CD4-positive, alpha-beta memory T cell (primary cell): ENCODE data around the gene ZNF428. TPM values are rescaled to one million over a fixed set of nuclear protein-coding genes. Genes with fewer than 3 reads are reported as not detected.
A peak's percentile ranks its signal among the peaks of the same experiment; 100 is the strongest.

Experiments used
- CTCF ChIA-PET: fragments of 350-600 bp; sonication (Branson Sonifier 250); formaldehyde crosslinking; loops from one replicate; lab custom pipeline; 2021; ENCODE audit warnings: inconsistent platforms; ENCODE audit not compliant: partially characterized antibody; lab: Charles Lee
- POLR2A ChIA-PET: fragments of 350-600 bp; sonication (Branson Sonifier 250); formaldehyde crosslinking; loops from one replicate; lab custom pipeline; 2021; ENCODE audit not compliant: partially characterized antibody; lab: Charles Lee
- DNase-seq, 5 donors: peaks; one replicate each; pipeline versions ENCODE4 v3.0.0 to v3.0.0-alpha.2; 2020 to 2022; ENCODE audit warnings: mixed read lengths in 1 of 5
- H3K27ac ChIP-seq: one replicate; pipeline ENCODE4 v1.7.0; 2013; ENCODE audit warnings: low read depth, low read length
- H3K27me3 ChIP-seq: 2 replicates; pipeline ENCODE4 v1.7.0; 2013; ENCODE audit warnings: mild to moderate bottlenecking, low read length, moderate library complexity; ENCODE audit not compliant: insufficient read depth
- H3K36me3 ChIP-seq: 2 replicates; pipeline ENCODE4 v1.7.0; 2013; ENCODE audit warnings: mild to moderate bottlenecking, low read length, moderate library complexity; ENCODE audit not compliant: insufficient read depth
- H3K4me1 ChIP-seq: 2 replicates; pipeline ENCODE4 v1.7.0; 2013; ENCODE audit warnings: mild to moderate bottlenecking, low read length, moderate library complexity; ENCODE audit not compliant: insufficient read depth
- H3K4me3 ChIP-seq, 2 donors: one replicate each; pipeline ENCODE4 v1.7.0; 2013; ENCODE audit warnings: low read length in 2 of 2, mild to moderate bottlenecking in 1 of 2
- H3K9me3 ChIP-seq, 2 donors: one replicate each; pipeline ENCODE4 v1.7.0; 2013; ENCODE audit warnings: low read length in 2 of 2, control low read depth in 1 of 2; ENCODE audit not compliant: control insufficient read depth in 1 of 2
- H3K27ac Mint-ChIP-seq, 7 donors: one replicate each; pipeline ENCODE4 v1.8.0; 2020 to 2021; ENCODE audit warnings: mixed read lengths in 7 of 7, mild to moderate bottlenecking in 6 of 7, inconsistent platforms in 3 of 7, moderate library complexity in 3 of 7
- H3K27me3 Mint-ChIP-seq, 2 donors: one replicate each; pipeline ENCODE4 v1.8.0; 2020 to 2021; ENCODE audit warnings: mixed read lengths in 2 of 2
- H3K36me3 Mint-ChIP-seq, 2 donors: one replicate each; pipeline ENCODE4 v1.8.0; 2020 to 2021; ENCODE audit warnings: mixed read lengths in 2 of 2, inconsistent platforms in 1 of 2, mild to moderate bottlenecking in 1 of 2
- H3K4me1 Mint-ChIP-seq, 4 donors: one replicate each; pipeline ENCODE4 v1.8.0; 2020 to 2021; ENCODE audit warnings: mixed read lengths in 4 of 4, mild to moderate bottlenecking in 1 of 4
- H3K4me3 Mint-ChIP-seq, 8 donors: one replicate each; pipeline ENCODE4 v1.8.0; 2020 to 2021; ENCODE audit warnings: mixed read lengths in 8 of 8, mild to moderate bottlenecking in 7 of 8, moderate library complexity in 6 of 8, inconsistent platforms in 3 of 8
- H3K9me3 Mint-ChIP-seq, 8 donors: one replicate each; pipeline ENCODE4 v1.8.0; 2020 to 2021; ENCODE audit warnings: mixed read lengths in 8 of 8, mild to moderate bottlenecking in 5 of 8, inconsistent platforms in 3 of 8, moderate library complexity in 1 of 8
- intact Hi-C: fragments of 100-400 bp; cut with micrococcal nuclease; formaldehyde crosslinking; loops from one replicate; pipeline ENCODE4 v1.15.1; 2023
- polyA plus RNA-seq, 2 donors: library from polyadenylated mRNA; unstranded; fragments of 300-500 nt; fragmentation: Illumina TruSeq; gene quantifications; one replicate each; pipeline ENCODE4 v1.2.3, GENCODE V29; 2021
- total RNA-seq, 2 experiments: library from RNA; stranded (reverse); gene quantifications; one replicate each; pipeline ENCODE4 v1.2.3, GENCODE V29; 2021

The ZNF428 gene
- total and polyA plus RNA-seq, 4 experiments from 2014 or later = 13.9 to 28.2 (median 23.8) TPM

DNA sequence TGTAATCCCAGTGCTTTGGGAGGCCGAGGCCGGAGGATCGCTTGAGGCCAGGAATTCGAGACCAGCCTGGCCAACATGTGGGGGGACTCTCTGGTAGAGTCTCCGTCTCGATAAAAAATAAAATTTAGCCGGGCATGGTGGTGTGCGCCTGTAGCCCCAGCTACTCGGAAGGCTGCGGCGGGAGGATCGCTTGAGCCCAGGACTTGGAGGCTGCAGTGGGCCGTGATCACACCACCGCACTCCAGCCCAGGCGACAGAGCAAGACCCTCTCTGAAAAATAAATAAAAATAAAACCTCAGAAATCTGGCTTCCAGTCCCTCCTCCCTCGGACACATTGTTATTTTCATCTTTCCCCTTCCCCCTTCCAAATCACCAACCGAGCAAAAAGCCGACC lies 23.8 kb downstream of the ZNF428 start:
- no peaks in the 10 kb centered on the region for H3K9me3 Mint-ChIP-seq
- H3K4me3 Mint-ChIP-seq = peak overlapping the region; percentile 93 to 98 (median 95)
- no peaks in the 10 kb centered on the region for H3K27me3 Mint-ChIP-seq
- peak overlapping the region; percentile 100 for H3K27ac Mint-ChIP-seq
- H3K27ac ChIP-seq = peak overlapping the region; percentile 93
- no peaks in the 10 kb centered on the region for H3K27me3 ChIP-seq
- peaks cover 26% of the 10 kb centered on the region for H3K36me3 ChIP-seq
- POLR2A ChIA-PET = interaction anchor here (1.1 to 5.1 kb wide), 20 partner anchors 10 to 1376 kb away, joined by 3 to 61 read pairs (median 6); partner anchors contain the start of genes PHLDB3, PINLYP, PLAUR and XRCC1
- no peaks in the 10 kb centered on the region for H3K9me3 ChIP-seq
- DNase-seq = no peak
- intact Hi-C loops = loop anchor here (2.0 to 5.0 kb wide), 3 partner anchors 69 to 157 kb away; partner anchors contain the start of gene ETHE1
- CTCF ChIA-PET = interaction anchor here (0.9 to 7.2 kb wide), 16 partner anchors 11 to 214 kb away, joined by 3 to 245 read pairs (median 16); partner anchors contain the start of genes PINLYP and XRCC1
- peaks cover 4 to 43% of the 10 kb centered on the region in 2 donors for H3K36me3 Mint-ChIP-seq
- peak overlapping the region; percentile 50 to 98 for H3K4me3 ChIP-seq
- peaks cover 26% of the 10 kb centered on the region for H3K4me1 ChIP-seq
- peaks cover 24 to 50% (median 37%) of the 10 kb centered on the region in 4 donors for H3K4me1 Mint-ChIP-seq

DNA sequence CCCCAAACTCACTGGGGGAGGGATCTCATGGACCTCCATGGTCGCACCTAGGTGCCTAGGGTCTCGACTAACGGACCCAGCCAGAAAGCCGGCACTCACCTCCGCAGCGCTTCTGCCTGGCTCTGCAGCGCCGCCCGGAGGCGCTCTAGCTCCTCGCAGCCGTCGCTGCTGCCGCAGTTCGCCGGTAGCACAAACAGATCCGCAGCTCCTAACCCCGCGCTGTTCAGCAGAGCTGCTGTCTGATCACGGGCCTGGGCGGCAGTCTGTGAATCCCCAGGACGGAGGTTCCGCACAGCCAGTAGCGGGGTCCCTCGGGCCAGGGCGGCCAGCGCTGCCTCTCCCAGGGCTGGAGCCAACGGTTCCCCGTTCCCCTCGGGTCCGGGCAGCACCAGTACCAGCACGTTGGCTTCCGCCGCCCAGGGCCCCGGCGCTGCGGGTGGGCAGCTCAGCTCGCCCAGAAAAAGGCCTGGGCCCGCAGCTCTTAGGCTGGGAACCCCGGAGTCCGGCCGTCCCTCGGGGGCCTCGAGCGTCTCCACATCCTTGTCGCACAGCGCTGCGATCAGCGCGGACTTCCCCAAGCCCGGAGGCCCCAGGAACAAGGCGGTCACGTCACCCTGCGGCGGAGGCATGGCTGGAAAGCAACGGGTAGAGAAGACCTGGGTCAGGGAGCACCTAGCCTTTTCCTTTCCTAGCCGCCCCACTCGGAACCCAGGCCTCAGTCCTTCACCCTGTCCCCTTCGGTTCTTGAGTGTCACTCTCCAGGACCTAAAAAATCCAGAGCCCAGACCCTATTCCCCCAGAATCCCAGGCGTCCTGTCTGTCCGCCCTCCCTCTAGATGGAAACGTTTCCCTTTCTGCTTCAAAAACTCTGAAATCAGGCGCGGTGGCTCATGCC lies 24.5 kb downstream of the ZNF428 start:
- H3K4me1 Mint-ChIP-seq = peaks cover 24 to 53% (median 37%) of the 10 kb centered on the region in 4 donors

DNA sequence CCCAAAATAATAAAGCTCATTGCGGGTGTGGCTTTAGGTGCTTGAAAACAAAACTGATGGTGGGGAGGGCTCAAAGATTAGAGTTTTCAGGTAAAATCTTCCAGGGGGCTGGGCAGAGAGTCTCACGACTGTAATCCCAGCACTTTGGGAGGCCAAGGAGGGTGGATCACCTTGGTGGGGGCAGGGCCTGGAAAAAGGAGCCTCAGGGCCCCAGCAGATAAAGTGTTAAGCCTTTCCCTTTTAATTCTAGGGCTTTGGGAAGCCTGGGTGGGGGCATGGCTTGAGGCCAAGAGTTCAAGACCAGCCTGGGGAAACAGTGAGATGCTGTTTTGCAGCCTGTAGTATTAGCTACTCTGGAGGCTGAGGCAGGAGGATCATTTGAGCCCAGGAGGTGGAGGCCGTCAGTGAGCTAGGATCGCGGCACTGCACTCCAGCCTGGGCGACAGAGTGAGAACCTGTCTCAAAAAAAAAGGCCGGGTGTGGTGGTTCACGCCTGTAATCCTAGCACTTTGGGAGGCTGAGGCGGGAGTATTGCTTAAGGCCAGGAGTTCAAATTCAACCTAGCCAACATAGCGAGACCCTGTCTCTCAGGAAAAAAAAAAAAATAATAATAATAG lies 25.2 kb downstream of the ZNF428 start:
- Mint-ChIP-seq H3K27ac (peak overlapping the region; percentile 22 to 100 (median 96)), H3K36me3 (peaks cover 7 to 36% of the 10 kb centered on the region in 2 donors), H3K9me3 (no peaks in the 10 kb centered on the region), H3K4me3 (peak overlapping the region in 7 of 8 donors; percentile 27 to 98 (median 94)), H3K4me1 (peaks cover 27 to 58% (median 42%) of the 10 kb centered on the region in 4 donors), H3K27me3 (no peaks in the 10 kb centered on the region)
- H3K27ac ChIP-seq = peak overlapping the region; percentile 93
- H3K4me3 ChIP-seq = no peak overlapping the region
- peaks cover 26% of the 10 kb centered on the region for H3K4me1 ChIP-seq
- no peaks in the 10 kb centered on the region for H3K9me3 ChIP-seq
- no peak for DNase-seq
- peaks cover 14% of the 10 kb centered on the region for H3K36me3 ChIP-seq
- ChIA-PET POLR2A (interaction anchor here (0.9 to 5.1 kb wide), 19 partner anchors 19 to 191 kb away, joined by 3 to 61 read pairs (median 6); partner anchors contain the start of genes PINLYP, PLAUR, XRCC1 and ZNF575), CTCF (interaction anchor here (0.9 to 7.2 kb wide), 34 partner anchors 9 to 216 kb away, joined by 3 to 245 read pairs (median 8); partner anchors contain the start of genes PHLDB3, PINLYP, XRCC1 and ZNF575)
- H3K27me3 ChIP-seq = no peaks in the 10 kb centered on the region
- intact Hi-C loops = loop anchor here (1.0 to 2.0 kb wide), 3 partner anchors 67 to 155 kb away; partner anchors contain the start of gene ETHE1

More for the DNA sequence above, 24.5 kb downstream of the ZNF428 start:
- H3K27me3 Mint-ChIP-seq = no peaks in the 10 kb centered on the region
- Histone ChIP-seq H3K4me1 (peaks cover 26% of the 10 kb centered on the region), H3K27ac (peak overlapping the region; percentile 93), H3K36me3 (peaks cover 22% of the 10 kb centered on the region), H3K27me3 (no peaks in the 10 kb centered on the region), H3K4me3 (peak overlapping the region; percentile 50 to 98), H3K9me3 (no peaks in the 10 kb centered on the region)
- peaks cover 4 to 42% of the 10 kb centered on the region in 2 donors for H3K36me3 Mint-ChIP-seq
- H3K9me3 Mint-ChIP-seq = no peaks in the 10 kb centered on the region
- POLR2A ChIA-PET = interaction anchor here (0.9 to 5.1 kb wide), 21 partner anchors 10 to 190 kb away, joined by 3 to 61 read pairs (median 6); partner anchors contain the start of genes PINLYP, PLAUR, XRCC1 and ZNF428
- H3K4me3 Mint-ChIP-seq = peak overlapping the region; percentile 93 to 98 (median 95)
- H3K27ac Mint-ChIP-seq = peak overlapping the region; percentile 100
- CTCF ChIA-PET = interaction anchor here (0.6 to 7.2 kb wide), 36 partner anchors 10 to 215 kb away, joined by 3 to 245 read pairs (median 7); partner anchors contain the start of genes PHLDB3, PINLYP, XRCC1 and ZNF575
- peak; percentile 77 to 86 (median 80) for DNase-seq
- intact Hi-C loops = loop anchor here (1.0 to 5.0 kb wide), 4 partner anchors 68 to 156 kb away; partner anchors contain the start of gene ETHE1

DNA sequence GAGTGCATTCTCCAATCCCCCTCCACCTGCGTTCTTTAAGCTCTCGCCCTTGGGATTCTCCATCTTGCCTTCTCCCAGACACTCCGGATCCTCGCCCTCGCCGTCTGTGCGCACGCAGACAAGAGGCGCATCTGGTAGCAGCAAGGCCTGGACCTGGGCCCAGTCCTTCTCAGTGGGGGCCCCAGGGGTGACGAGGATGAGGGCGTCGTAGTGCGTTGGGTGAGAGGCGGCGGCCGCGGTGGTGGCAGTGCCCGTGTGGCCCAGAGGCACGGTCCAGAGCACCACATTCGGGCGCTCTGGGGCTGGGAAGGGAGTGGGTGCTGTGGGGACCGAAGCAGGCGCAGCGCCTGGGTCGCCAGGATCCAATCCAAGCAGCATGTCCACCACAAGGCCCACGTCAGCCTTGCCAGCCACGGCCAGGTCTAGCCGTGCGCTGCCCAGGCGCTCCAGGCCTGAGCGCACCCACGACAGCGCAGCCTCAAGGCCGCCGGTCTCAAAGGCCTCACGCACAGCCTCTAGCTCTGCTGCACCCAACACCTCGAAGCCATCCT lies 26.6 kb downstream of the ZNF428 start:
- intact Hi-C loops = no loop called here
- Mint-ChIP-seq H3K4me3 (peak overlapping the region in 1 of 8 donors; percentile 78), H3K36me3 (peaks cover 7 to 32% of the 10 kb centered on the region in 2 donors), H3K9me3 (no peaks in the 10 kb centered on the region), H3K27me3 (no peaks in the 10 kb centered on the region), H3K27ac (peak overlapping the region in 2 of 7 donors; percentile 42 to 85), H3K4me1 (peaks cover 23 to 50% (median 35%) of the 10 kb centered on the region in 4 donors)
- POLR2A ChIA-PET = interaction anchor here (4.4 to 5.1 kb wide), 2 partner anchors 18 to 38 kb away, joined by 49 to 61 read pairs; partner anchors contain the start of genes PINLYP and XRCC1
- Histone ChIP-seq H3K27me3 (no peaks in the 10 kb centered on the region), H3K36me3 (peaks cover 7% of the 10 kb centered on the region), H3K4me3 (no peak overlapping the region), H3K4me1 (peaks cover 21% of the 10 kb centered on the region), H3K27ac (no peak overlapping the region), H3K9me3 (no peaks in the 10 kb centered on the region)
- CTCF ChIA-PET = interaction anchor here (3.9 to 7.2 kb wide), 4 partner anchors 23 to 145 kb away, joined by 16 to 245 read pairs (median 51); no protein-coding TSS in a partner anchor
- DNase-seq = no peak

DNA sequence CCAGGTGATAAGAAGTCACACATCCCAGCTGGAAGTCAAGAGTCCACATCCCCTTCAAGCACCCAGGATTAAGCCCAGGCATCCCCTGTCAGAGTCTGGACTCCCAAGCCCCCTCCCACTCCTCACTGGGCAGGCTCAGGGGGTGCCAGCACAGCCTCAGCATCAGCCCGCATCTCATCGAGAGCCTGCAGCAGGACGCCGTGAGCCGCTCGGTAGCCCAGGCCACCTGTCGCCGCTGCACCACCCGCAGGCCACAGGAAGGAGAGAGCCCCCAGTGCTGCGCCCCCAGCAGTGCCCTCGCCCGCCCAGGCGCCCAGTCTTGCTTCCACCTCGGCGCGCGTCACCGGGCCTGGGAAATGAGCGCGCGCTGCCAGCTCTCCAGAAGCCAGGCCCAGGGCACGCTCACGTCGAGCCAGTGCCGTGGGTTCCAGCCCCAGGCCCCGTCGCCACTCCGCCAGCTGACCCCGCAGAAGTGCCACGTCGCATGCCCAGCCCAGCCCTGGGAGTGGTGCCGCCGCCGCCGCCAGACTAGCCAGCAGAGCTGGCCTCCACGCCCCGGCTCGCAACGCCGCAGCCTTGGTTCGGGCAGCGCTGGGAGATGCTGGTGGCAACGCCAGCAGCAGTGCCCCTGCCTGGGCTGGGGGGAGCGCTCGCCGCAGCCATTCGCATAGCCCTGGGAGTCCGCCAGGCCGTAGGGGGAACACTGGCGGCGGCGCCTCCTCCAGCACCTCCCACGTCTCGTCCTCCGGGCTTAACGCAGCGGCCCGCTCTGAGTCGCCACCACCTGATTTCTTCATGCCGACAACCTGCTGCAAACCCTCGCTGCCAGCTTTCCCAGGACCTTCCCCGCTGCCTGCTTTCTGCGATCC lies 27.3 kb downstream of the ZNF428 start:
- ChIA-PET POLR2A (interaction anchor here (0.6 kb wide), 1 partner anchor 30 kb away, joined by 3 read pairs; no protein-coding TSS in a partner anchor), CTCF (interaction anchor here (4.2 to 7.2 kb wide), 2 partner anchors 30 to 39 kb away, joined by 59 to 245 read pairs; no protein-coding TSS in a partner anchor)
- intact Hi-C loops = no loop called here
- H3K36me3 Mint-ChIP-seq = peaks cover 7 to 29% of the 10 kb centered on the region in 2 donors
- H3K9me3 ChIP-seq = no peaks in the 10 kb centered on the region
- no peak for DNase-seq
- H3K4me1 ChIP-seq = peaks cover 14% of the 10 kb centered on the region
- no peak overlapping the region for H3K4me3 ChIP-seq
- peaks cover 7% of the 10 kb centered on the region for H3K36me3 ChIP-seq
- no peaks in the 10 kb centered on the region for H3K27me3 ChIP-seq
- no peak overlapping the region for H3K4me3 Mint-ChIP-seq
- H3K9me3 Mint-ChIP-seq = no peaks in the 10 kb centered on the region
- no peak overlapping the region for H3K27ac Mint-ChIP-seq
- peaks cover 16 to 43% (median 28%) of the 10 kb centered on the region in 4 donors for H3K4me1 Mint-ChIP-seq
- no peak overlapping the region for H3K27ac ChIP-seq
- no peaks in the 10 kb centered on the region for H3K27me3 Mint-ChIP-seq
